ENCODE measurements around the gene ZSWIM5.

GRCh38 chr1:45213892-45214291 is 7.5 kb upstream of the ZSWIM5 start:
- TF ChIP-seq POLR2A (IDR thresholded peaks at IDR 0.05): no peak
- no peak for TF ChIP-seq CTCF (IDR thresholded peaks at IDR 0.05)

All from lower leg skin (tissue), 3 donors.